Mucosa of descending colon (tissue), 3 donors: ENCODE data around the gene P2RX2. TPM values are rescaled to one million over a fixed set of nuclear protein-coding genes. Genes with fewer than 3 reads are reported as not detected.
A peak's percentile ranks its signal among the peaks of the same experiment; 100 is the strongest.

Experiments
- ATAC-seq: fragments of 200-7000 bp; cut with Tn5 transposase; one replicate; pipeline ENCODE4 v1.9.1; 2020; ENCODE audit warnings: mild to moderate bottlenecking, moderate library complexity
- DNase-seq, 3 donors: peaks; one replicate each; pipeline ENCODE4 v3.0.0-alpha.2; 2020
- H3K36me3 ChIP-seq: fragments of 200-600 bp; one replicate; pipeline ENCODE4 v1.8.0; 2021; ENCODE audit warnings: low read depth, mild to moderate bottlenecking
- H3K4me1 ChIP-seq: fragments of 200-600 bp; one replicate; pipeline ENCODE4 v1.8.0; 2021; ENCODE audit warnings: low read depth, mild to moderate bottlenecking
- H3K4me3 ChIP-seq: fragments of 200-600 bp; one replicate; pipeline ENCODE4 v1.8.0; 2021; ENCODE audit warnings: mild to moderate bottlenecking
- H3K9me3 ChIP-seq: fragments of 200-600 bp; one replicate; pipeline ENCODE4 v1.8.0; 2021; ENCODE audit warnings: mild to moderate bottlenecking
- CTCF ChIP-seq: fragments of 200-600 bp; IDR thresholded peaks from one replicate; pipeline ENCODE4 v1.8.0; 2022; ENCODE audit warnings: antibody characterized with exemption, mild to moderate bottlenecking
- intact Hi-C, 2 donors: fragments of 100-400 bp; cut with DNase I in 1 of 2; cut with micrococcal nuclease in 1 of 2; formaldehyde crosslinking; loops; one replicate each; pipeline versions ENCODE4 v1.11.0 to v1.11.1; 2022; cut with DNase I, micrococcal nuclease
- long read RNA-seq, 2 donors: library from polyadenylated mRNA; unstranded; transcript quantifications; one replicate each; pipeline ENCODE4 v2.0.0, GENCODE V29; 2019 to 2021
- total RNA-seq, 3 donors: library from RNA; stranded (reverse); fragmentation: NEBNext Ultra II Directional in 2 of 3; extraction: Animal tissue kit (Norgen Biotek cat#: 25700) in 2 of 3; gene quantifications; one replicate each; pipeline versions ENCODE4 v1.2.1 to v1.2.4, GENCODE V29; 2021 to 2023
- donor health status: DM: no; HTN: no; CAD: no; lungs with moderate emphysema.
- donor health status: DM: no; HTN: no; CAD: no.
- donor health status: DM: no; HTN: yes; CAD: no.

P2RX2 gene
- total RNA-seq, result 1 to 10 TPM in 1 of 3 donors, under 1 TPM in 2; 0.19 to 1.4 (median 0.32) TPM
- long read RNA-seq, donor 1, partial matches to known transcripts, result 1 of 1 reads
- long read RNA-seq, donor 1, other reads (novel, unspliced or antisense), result 0 of 1 reads
- long read RNA-seq, donor 2, result 0 reads

- DNase-seq (peak in 1 of 3 donors; percentile 39), ATAC-seq (no peak)
- Histone ChIP-seq H3K9me3 (peaks cover 10% of the 10 kb centered on the region), H3K36me3 (no peaks in the 10 kb centered on the region), H3K4me1 (peaks cover 4% of the 10 kb centered on the region), H3K4me3 (no peak within 1 kb of the TSS)
- intact Hi-C loops, result no loop called here
- no peak for TF ChIP-seq CTCF
Measured at GRCh38 chr12:132618683-132619043, at the start of gene P2RX2. Gene P2RX2 (plus strand): TSS chr12:132618776. CDS start chr12:132618817, 41 bp downstream.

- H3K9me3 ChIP-seq, result no peaks in the 10 kb centered on the region
- intact Hi-C loops, result no loop called here
- TF ChIP-seq CTCF, result no peak
- no peak overlapping the region for H3K4me3 ChIP-seq
- no peaks in the 10 kb centered on the region for H3K36me3 ChIP-seq
- DNase-seq (no peak), ATAC-seq (no peak)
- no peaks in the 10 kb centered on the region for H3K4me1 ChIP-seq
Measured at GRCh38 chr12:132568826-132569480, 49.6 kb upstream of the P2RX2 start.

- Histone ChIP-seq H3K36me3 (no peaks in the 10 kb centered on the region), H3K9me3 (no peaks in the 10 kb centered on the region), H3K4me1 (no peaks in the 10 kb centered on the region), H3K4me3 (no peak overlapping the region)
- DNase-seq, result no peak
- intact Hi-C loops, result no loop called here
- no peak for ATAC-seq
- no peak for TF ChIP-seq CTCF
Measured at GRCh38 chr12:132569856-132570480, 48.6 kb upstream of the P2RX2 start.

GRCh38 chr12:132570635-132571034 is 47.9 kb upstream of the P2RX2 start:
- TF ChIP-seq CTCF, result no peak
- no peaks in the 10 kb centered on the region for H3K4me1 ChIP-seq
- H3K9me3 ChIP-seq, result no peaks in the 10 kb centered on the region
- no peak overlapping the region for H3K4me3 ChIP-seq
- H3K36me3 ChIP-seq, result no peaks in the 10 kb centered on the region
- DNase-seq, result no peak
- no peak for ATAC-seq
- intact Hi-C loops, result no loop called here

- H3K4me1 ChIP-seq, result no peaks in the 10 kb centered on the region
- no peak for TF ChIP-seq CTCF
- no peak for DNase-seq
- no peak for ATAC-seq
- H3K9me3 ChIP-seq, result no peaks in the 10 kb centered on the region
- intact Hi-C loops, result no loop called here
- H3K36me3 ChIP-seq, result no peaks in the 10 kb centered on the region
- H3K4me3 ChIP-seq, result no peak overlapping the region
Measured at GRCh38 chr12:132571051-132571450, 47.5 kb upstream of the P2RX2 start.
